Endothelial cell of umbilical vein (primary cell): ENCODE data around the gene WASF3.

Source experiments
- CTCF ChIP-seq, 2 donors: IDR thresholded peaks; 1 replicate in 1 of 2; 2 replicates in 1 of 2; pipeline ENCODE4 v1.5.1; 2011; ENCODE audit warnings: low read length in 2 of 2, mild to moderate bottlenecking in 2 of 2, moderate library complexity in 2 of 2, control low read depth in 1 of 2, inconsistent platforms in 1 of 2, low read depth in 1 of 2; ENCODE audit not compliant: insufficient read depth in 1 of 2; ENCODE audit errors: extremely low read depth in 1 of 2
- EZH2 ChIP-seq: IDR thresholded peaks from 2 replicates; pipeline ENCODE4 v1.6.1; 2012; ENCODE audit warnings: borderline replicate concordance, low read depth, mild to moderate bottlenecking, moderate library complexity, low read length, inconsistent platforms; ENCODE audit not compliant: severe bottlenecking
- FOS ChIP-seq: IDR thresholded peaks from 2 replicates; pipeline ENCODE4 v1.6.1; 2011; ENCODE audit warnings: mild to moderate bottlenecking, low read length, moderate library complexity, borderline replicate concordance; ENCODE audit not compliant: insufficient read depth
- JUN ChIP-seq: IDR thresholded peaks from 2 replicates; pipeline ENCODE4 v1.6.1; 2011; ENCODE audit warnings: borderline replicate concordance, low read depth; ENCODE audit not compliant: insufficient read length, insufficient read depth
- POLR2A ChIP-seq: IDR thresholded peaks from 2 replicates; pipeline ENCODE4 v1.6.1; 2012; ENCODE audit warnings: low read depth, mild to moderate bottlenecking, control low read depth, low read length
- POLR2AphosphoS5 ChIP-seq: IDR thresholded peaks from 2 replicates; pipeline ENCODE4 v1.6.1; 2012; ENCODE audit warnings: low read depth, mild to moderate bottlenecking, control low read depth, low read length, moderate library complexity; ENCODE audit not compliant: insufficient read depth

DNA sequence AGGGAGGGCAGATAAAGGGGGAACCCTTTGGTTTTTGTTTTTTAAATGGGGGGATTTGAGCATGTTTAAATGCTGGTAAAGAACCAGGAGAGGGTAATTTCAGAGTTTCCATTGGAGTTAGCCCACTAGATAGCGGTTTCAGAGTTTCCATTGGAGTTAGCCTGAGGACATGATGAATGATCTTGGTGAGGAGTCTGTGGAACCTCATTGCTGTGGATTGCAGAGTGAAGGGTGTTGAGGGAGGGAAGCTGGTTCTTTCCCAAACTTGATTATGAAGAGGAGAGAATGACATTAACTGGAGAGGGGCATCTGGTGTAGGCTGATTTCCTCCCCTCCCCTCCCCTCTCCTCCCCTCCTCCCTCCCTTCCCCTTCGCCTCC is 5.0 kb downstream of the WASF3 start:
- TF ChIP-seq CTCF (IDR thresholded peaks at IDR 0.05; ENCODE audit: extremely low read depth in 1 of 2, insufficient read depth in 1 of 2, low read depth in 1 of 2, low read length in 2 of 2) (no peak), POLR2A (no peak), JUN (no peak), EZH2 (no peak), FOS (no peak), POLR2AphosphoS5 (no peak)
